Stimulated activated CD4-positive, alpha-beta T cell treated with anti-CD3 and anti-CD28 coated beads, Interleukin-4, amount 100 ng/mL, for 4 hours (primary cell): ENCODE data around the gene MED13L.

ENCODE experiments used
- DNase-seq, 2 experiments: peaks; one replicate each; pipeline ENCODE4 v3.0.0-alpha.2; 2020

MED13L gene

GRCh38 chr12:115956236-115956635 is 321.3 kb downstream of the MED13L start:
- DNase-seq: no peak

GRCh38 chr12:115953450-115953849 is 324.0 kb downstream of the MED13L start:
- DNase-seq: no peak

GRCh38 chr12:115953031-115953430 is 324.5 kb downstream of the MED13L start:
- no peak for DNase-seq

- no peak for DNase-seq
Observed at GRCh38 chr12:115950959-115951358, 326.5 kb downstream of the MED13L start.

GRCh38 chr12:115949675-115950074 is 327.8 kb downstream of the MED13L start:
- no peak for DNase-seq

- DNase-seq: no peak
Observed at GRCh38 chr12:115947696-115948062, 329.8 kb downstream of the MED13L start.

- no peak for DNase-seq
Observed at GRCh38 chr12:115946867-115947695, 330.4 kb downstream of the MED13L start.

GRCh38 chr12:115946092-115946491 is 331.4 kb downstream of the MED13L start:
- DNase-seq: no peak

GRCh38 chr12:115945491-115945885 is 332.0 kb downstream of the MED13L start:
- no peak for DNase-seq

- DNase-seq: no peak
Observed at GRCh38 chr12:115944837-115945490, 332.5 kb downstream of the MED13L start.

GRCh38 chr12:115944392-115944742 is 333.1 kb downstream of the MED13L start:
- no peak for DNase-seq

- no peak for DNase-seq
Observed at GRCh38 chr12:115943630-115944391, 333.7 kb downstream of the MED13L start.

- no peak for DNase-seq
Observed at GRCh38 chr12:115943310-115943629, 334.2 kb downstream of the MED13L start.

- DNase-seq: no peak
Observed at GRCh38 chr12:115942346-115942745, 335.1 kb downstream of the MED13L start.

- no peak for DNase-seq
Observed at GRCh38 chr12:115941362-115941761, 336.1 kb downstream of the MED13L start.

- no peak for DNase-seq
Observed at GRCh38 chr12:115938794-115939377, 338.6 kb downstream of the MED13L start.

- DNase-seq: no peak
Observed at GRCh38 chr12:115936997-115937916, 340.2 kb downstream of the MED13L start.

- no peak for DNase-seq
Observed at GRCh38 chr12:115934877-115935276, 342.6 kb downstream of the MED13L start.

GRCh38 chr12:115934046-115934445 is 343.4 kb downstream of the MED13L start:
- no peak for DNase-seq

GRCh38 chr12:115932066-115932465 is 345.4 kb downstream of the MED13L start:
- no peak for DNase-seq

GRCh38 chr12:115930336-115930735 is 347.2 kb downstream of the MED13L start:
- DNase-seq: no peak

GRCh38 chr12:115926037-115926670 is 351.3 kb downstream of the MED13L start:
- DNase-seq: no peak
